ENCODE measurements around the gene GINS3. TPM values are rescaled to one million over a fixed set of nuclear protein-coding genes. Genes with fewer than 3 reads are reported as not detected.

GINS3 gene
- total RNA-seq, 1 experiment from 2014 or later, result 11.3 TPM

DNA sequence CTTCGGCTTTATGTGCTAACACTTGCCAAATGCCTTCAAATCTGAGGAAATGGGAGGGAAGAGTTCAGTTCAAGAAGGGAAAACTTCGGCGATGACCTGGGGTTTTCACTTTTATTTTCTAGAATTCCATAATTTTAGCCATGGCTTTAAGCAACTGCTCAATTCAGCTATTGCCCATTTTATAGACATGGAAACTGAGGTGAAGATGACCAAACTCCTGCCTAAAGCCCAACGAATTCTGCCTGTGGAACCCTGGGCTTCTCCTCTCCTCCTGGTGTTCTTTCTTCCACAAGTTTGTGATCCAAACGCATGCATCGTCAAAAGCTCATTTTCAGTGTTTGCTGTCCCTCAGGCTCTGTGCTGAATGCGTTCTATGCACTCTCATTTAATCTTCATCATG, 58.3 kb downstream of the GINS3 start:
- no peaks in the 10 kb centered on the region for H3K79me2 ChIP-seq (ENCODE audit: low read depth)
- intact Hi-C loops (cut with micrococcal nuclease; ENCODE audit: unreplicated experiment), result no loop called here
- POLR2A ChIA-PET (ENCODE audit: unreplicated experiment), result no interaction called here
- H3F3A ChIP-seq (ENCODE audit: insufficient read depth, low read depth), result peaks cover 19% of the 10 kb centered on the region
- no peaks in the 10 kb centered on the region for H4K20me1 ChIP-seq (ENCODE audit: insufficient read depth)
- no peak overlapping the region for H2AFZ ChIP-seq
- H3K4me1 ChIP-seq (replicated peaks; ENCODE audit: insufficient read depth), result peaks cover 26% of the 10 kb centered on the region
- no peak for TF ChIP-seq EZH2 (IDR thresholded peaks at IDR 0.05; ENCODE audit: low read depth)
- TF ChIP-seq, protein P1, sequence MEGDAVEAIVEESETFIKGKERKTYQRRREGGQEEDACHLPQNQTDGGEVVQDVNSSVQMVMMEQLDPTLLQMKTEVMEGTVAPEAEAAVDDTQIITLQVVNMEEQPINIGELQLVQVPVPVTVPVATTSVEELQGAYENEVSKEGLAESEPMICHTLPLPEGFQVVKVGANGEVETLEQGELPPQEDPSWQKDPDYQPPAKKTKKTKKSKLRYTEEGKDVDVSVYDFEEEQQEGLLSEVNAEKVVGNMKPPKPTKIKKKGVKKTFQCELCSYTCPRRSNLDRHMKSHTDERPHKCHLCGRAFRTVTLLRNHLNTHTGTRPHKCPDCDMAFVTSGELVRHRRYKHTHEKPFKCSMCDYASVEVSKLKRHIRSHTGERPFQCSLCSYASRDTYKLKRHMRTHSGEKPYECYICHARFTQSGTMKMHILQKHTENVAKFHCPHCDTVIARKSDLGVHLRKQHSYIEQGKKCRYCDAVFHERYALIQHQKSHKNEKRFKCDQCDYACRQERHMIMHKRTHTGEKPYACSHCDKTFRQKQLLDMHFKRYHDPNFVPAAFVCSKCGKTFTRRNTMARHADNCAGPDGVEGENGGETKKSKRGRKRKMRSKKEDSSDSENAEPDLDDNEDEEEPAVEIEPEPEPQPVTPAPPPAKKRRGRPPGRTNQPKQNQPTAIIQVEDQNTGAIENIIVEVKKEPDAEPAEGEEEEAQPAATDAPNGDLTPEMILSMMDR (conservative IDR thresholded peaks at IDR 0.05), result no peak
- CTCF ChIA-PET, result no interaction called here
- no peaks in the 10 kb centered on the region for H3K27me3 ChIP-seq (ENCODE audit: insufficient read depth, low read depth)
- no peaks in the 10 kb centered on the region for H3K9me3 ChIP-seq (ENCODE audit: insufficient read depth, low read depth)
- no peaks in the 10 kb centered on the region for H3K9me2 ChIP-seq (ENCODE audit: insufficient read depth)
- H3K27ac ChIP-seq, result no peak overlapping the region
- BruUV-seq (replicated peaks), result no TSS peak
- H3K4me3 ChIP-seq, result no peak overlapping the region
- H3K36me3 ChIP-seq (ENCODE audit: low read depth), result no peaks in the 10 kb centered on the region
- no peak for DNase-seq
- H3K4me2 ChIP-seq, result no peak overlapping the region

GRCh38 chr16:58451265-58451689, 59.0 kb downstream of the GINS3 start:
- no peak overlapping the region for H2AFZ ChIP-seq
- ChIA-PET CTCF (interaction anchor here (0.6 kb wide), 1 partner anchor 36 kb away, joined by 5 read pairs; no protein-coding TSS in a partner anchor), POLR2A (ENCODE audit: unreplicated experiment) (no interaction called here)
- H3K4me2 ChIP-seq, result peak overlapping the region; percentile 23
- H3K4me3 ChIP-seq, result no peak overlapping the region
- no peaks in the 10 kb centered on the region for H3K36me3 ChIP-seq (ENCODE audit: low read depth)
- no peaks in the 10 kb centered on the region for H4K20me1 ChIP-seq (ENCODE audit: insufficient read depth)
- intact Hi-C loops (cut with micrococcal nuclease; ENCODE audit: unreplicated experiment), result no loop called here
- H3K27me3 ChIP-seq (ENCODE audit: insufficient read depth, low read depth), result no peaks in the 10 kb centered on the region
- H3K9me3 ChIP-seq (ENCODE audit: insufficient read depth, low read depth), result no peaks in the 10 kb centered on the region
- no peaks in the 10 kb centered on the region for H3K9me2 ChIP-seq (ENCODE audit: insufficient read depth)
- TF ChIP-seq, protein P1 (conservative IDR thresholded peaks at IDR 0.05), result no peak
- TF ChIP-seq EZH2 (IDR thresholded peaks at IDR 0.05; ENCODE audit: low read depth), result no peak
- no TSS peak for BruUV-seq (replicated peaks)
- no peaks in the 10 kb centered on the region for H3K79me2 ChIP-seq (ENCODE audit: low read depth)
- H3K27ac ChIP-seq, result peak overlapping the region; percentile 41; the same call in 1 of the 2 replicates
- peaks cover 26% of the 10 kb centered on the region for H3F3A ChIP-seq (ENCODE audit: insufficient read depth, low read depth)
- peaks cover 33% of the 10 kb centered on the region for H3K4me1 ChIP-seq (replicated peaks; ENCODE audit: insufficient read depth)
- DNase-seq, result no peak

- Histone ChIP-seq H3K36me3 (ENCODE audit: low read depth) (no peaks in the 10 kb centered on the region), H3F3A (ENCODE audit: insufficient read depth, low read depth) (peaks cover 33% of the 10 kb centered on the region), H3K27ac (peak overlapping the region; percentile 41), H3K4me2 (peak overlapping the region; percentile 23), H2AFZ (no peak overlapping the region), H4K20me1 (ENCODE audit: insufficient read depth) (no peaks in the 10 kb centered on the region), H3K4me1 (replicated peaks; ENCODE audit: insufficient read depth) (peaks cover 39% of the 10 kb centered on the region), H3K79me2 (ENCODE audit: low read depth) (no peaks in the 10 kb centered on the region), H3K4me3 (no peak overlapping the region), H3K9me2 (ENCODE audit: insufficient read depth) (no peaks in the 10 kb centered on the region), H3K9me3 (ENCODE audit: insufficient read depth, low read depth) (no peaks in the 10 kb centered on the region), H3K27me3 (ENCODE audit: insufficient read depth, low read depth) (no peaks in the 10 kb centered on the region)
- ChIA-PET POLR2A (ENCODE audit: unreplicated experiment) (interaction anchor here (0.7 kb wide), 1 partner anchor 11 kb away, joined by 13 read pairs; no protein-coding TSS in a partner anchor), CTCF (interaction anchor here (0.6 to 1.0 kb wide), 3 partner anchors 43 to 213 kb away, joined by 3 to 5 read pairs (median 4); no protein-coding TSS in a partner anchor)
- DNase-seq, result peak in 1 of 2 experiments; percentile 85
- no TSS peak for BruUV-seq (replicated peaks)
- TF ChIP-seq, protein P1 (conservative IDR thresholded peaks at IDR 0.05), result no peak
- TF ChIP-seq EZH2 (IDR thresholded peaks at IDR 0.05; ENCODE audit: low read depth), result no peak
- intact Hi-C loops (cut with micrococcal nuclease; ENCODE audit: unreplicated experiment), result no loop called here
Observed at GRCh38 chr16:58451945-58452401, 59.7 kb downstream of the GINS3 start.

All from PC-9 (cell line).